GM12878 (cell line): ENCODE results near the gene PLAC8L1. TPM values are rescaled to one million over a fixed set of nuclear protein-coding genes. Genes with fewer than 3 reads are reported as not detected.

Experiments
- ATAC-seq: fragments of 200-7000 bp; cut with Tn5 transposase; 3 replicates; pipeline ENCODE4 v1.9.1; 2020; ENCODE audit warnings: mild to moderate bottlenecking, moderate library complexity
- BruUV-seq: library from RNA; stranded (reverse); fragments of 400-500 nt; replicated peaks from 2 replicates; lab custom pipeline; 2021; lab: Mats Ljungman, UMichigan
- CTCF ChIA-PET: fragments of 300-600 bp; sonication (Branson Sonifier 250); formaldehyde crosslinking; extraction: SDS; loops from one replicate; lab custom pipeline; 2021; ENCODE audit warnings: inconsistent platforms; lab: Yijun Ruan, JAX
- POLR2A ChIA-PET: fragments of 350-600 bp; formaldehyde crosslinking; extraction: SDS; loops from one replicate; lab custom pipeline; 2021; ENCODE audit warnings: inconsistent platforms; lab: Charles Lee
- RAD21 ChIA-PET: fragments of 300-600 bp; sonication (Branson Sonifier 250); formaldehyde crosslinking; loops from one replicate; lab custom pipeline; 2023; ENCODE audit warnings: antibody characterized with exemption; ENCODE audit not compliant: unreplicated experiment; lab: Charles Lee
- SMC1A ChIA-PET: fragments of 300-600 bp; sonication (Branson Sonifier 250); formaldehyde crosslinking; loops from one replicate; lab custom pipeline; 2023; ENCODE audit not compliant: unreplicated experiment, uncharacterized antibody; lab: Charles Lee
- DNase-seq: peaks from one replicate; pipeline ENCODE4 v3.0.0-alpha.2; 2011; ENCODE audit warnings: low read depth, low spot score
- FAIRE-seq: peaks from 3 replicates; lab custom pipeline; 2011; peaks lifted over from hg19 to GRCh38; lab: Jason Lieb, UNC
- H2AFZ ChIP-seq: 2 replicates; pipeline ENCODE4 v1.6.0; 2011; ENCODE audit warnings: low read depth, low read length, control low read depth; ENCODE audit not compliant: control insufficient read depth
- H3K27ac ChIP-seq: 2 replicates; pipeline ENCODE4 v1.5.1; 2011; ENCODE audit warnings: control low read depth; ENCODE audit not compliant: control insufficient read depth, insufficient read depth
- H3K27me3 ChIP-seq, 2 experiments: replicated peaks in 1 of 2; 2 replicates each; pipeline versions ENCODE4 v1.6.0 to v1.6.1; 2011; ENCODE audit warnings: low read length in 1 of 2; ENCODE audit not compliant: control insufficient read depth in 2 of 2, insufficient read depth in 2 of 2
- H3K36me3 ChIP-seq, 2 experiments: 2 replicates each; pipeline ENCODE4 v1.5.1; 2011; ENCODE audit warnings: low read length in 1 of 2; ENCODE audit not compliant: control insufficient read depth in 2 of 2, insufficient read depth in 2 of 2
- H3K4me1 ChIP-seq: 2 replicates; pipeline ENCODE4 v1.6.1; 2011; ENCODE audit warnings: mild to moderate bottlenecking, low read length, moderate library complexity, mixed read lengths; ENCODE audit not compliant: control insufficient read depth, insufficient read depth
- H3K4me2 ChIP-seq: 2 replicates; pipeline ENCODE4 v1.6.0; 2011; ENCODE audit warnings: control low read depth; ENCODE audit not compliant: control insufficient read depth, insufficient read depth
- H3K4me3 ChIP-seq: fragments of 200-600 bp; sonication (generic); 2 replicates; pipeline ENCODE4 v1.5.1; 2016
- H3K79me2 ChIP-seq: 2 replicates; pipeline ENCODE4 v1.6.0; 2011; ENCODE audit warnings: low read length; ENCODE audit not compliant: control insufficient read depth, insufficient read depth
- H3K9ac ChIP-seq: 2 replicates; pipeline ENCODE4 v1.8.0; 2011; ENCODE audit warnings: low read length, control low read depth, mixed read lengths; ENCODE audit not compliant: control insufficient read depth, insufficient read depth
- H3K9me3 ChIP-seq: replicated peaks from 3 replicates; pipeline ENCODE4 v1.5.1; 2011; ENCODE audit warnings: mild to moderate bottlenecking, low read length; ENCODE audit not compliant: control insufficient read depth, insufficient read depth
- H4K20me1 ChIP-seq: 2 replicates; pipeline ENCODE4 v1.6.0; 2011; ENCODE audit not compliant: control insufficient read depth, insufficient read depth
- ATF7 ChIP-seq: fragments of 450-650 bp; IDR thresholded peaks from 2 replicates; pipeline ENCODE4 v1.6.1; 2016; ENCODE audit warnings: low read depth, mild to moderate bottlenecking
- BACH1 ChIP-seq: fragments of 450-650 bp; IDR thresholded peaks from 2 replicates; pipeline ENCODE4 v1.6.1; 2017; ENCODE audit warnings: mild to moderate bottlenecking, borderline replicate concordance
- CBX3 ChIP-seq: fragments of 200-600 bp; sonication (generic); IDR thresholded peaks from 2 replicates; pipeline ENCODE4 v1.6.1; 2016; ENCODE audit warnings: low read depth, borderline replicate concordance
- DPF2 ChIP-seq: fragments of 450-650 bp; IDR thresholded peaks from 2 replicates; pipeline ENCODE4 v1.6.1; 2017; ENCODE audit warnings: mild to moderate bottlenecking
- E2F8 ChIP-seq: fragments of 450-650 bp; IDR thresholded peaks from 2 replicates; pipeline ENCODE4 v1.6.1; 2018; ENCODE audit warnings: mild to moderate bottlenecking, low read depth, moderate library complexity; ENCODE audit not compliant: partially characterized antibody
- GATAD2B ChIP-seq: fragments of 450-650 bp; conservative IDR thresholded peaks from 2 replicates; pipeline ENCODE4 v1.6.1; 2017; ENCODE audit warnings: low read depth, mild to moderate bottlenecking, moderate library complexity
- HDAC2 ChIP-seq: fragments of 200-600 bp; sonication (generic); IDR thresholded peaks from 2 replicates; pipeline ENCODE4 v1.6.1; 2017
- HDAC6 ChIP-seq: fragments of 200-600 bp; sonication (generic); IDR thresholded peaks from one replicate; pipeline ENCODE4 v1.8.0; 2017; ENCODE audit warnings: antibody characterized with exemption; ENCODE audit not compliant: unreplicated experiment
- KLF5 ChIP-seq: fragments of 450-650 bp; IDR thresholded peaks from 2 replicates; pipeline ENCODE4 v1.6.1; 2014; ENCODE audit warnings: mild to moderate bottlenecking; ENCODE audit not compliant: partially characterized antibody
- MYC ChIP-seq: IDR thresholded peaks from 2 replicates; pipeline ENCODE4 v1.6.1; 2011; ENCODE audit warnings: mild to moderate bottlenecking, low read length, moderate library complexity, inconsistent platforms; ENCODE audit not compliant: insufficient read depth, insufficient replicate concordance, insufficient read length, severe bottlenecking
- NFYA ChIP-seq: IDR thresholded peaks from 2 replicates; pipeline ENCODE4 v1.6.1; 2011; ENCODE audit warnings: low read depth, mild to moderate bottlenecking, low read length, improper control_type of control experiment, borderline replicate concordance
- NR2F1 ChIP-seq: fragments of 450-650 bp; conservative IDR thresholded peaks from 2 replicates; pipeline ENCODE4 v1.6.1; 2017; ENCODE audit warnings: mild to moderate bottlenecking
- PAX8 ChIP-seq: fragments of 450-650 bp; IDR thresholded peaks from 2 replicates; pipeline ENCODE4 v1.6.1; 2017; ENCODE audit warnings: mild to moderate bottlenecking, moderate library complexity
- PRDM15 ChIP-seq: fragments of 450-650 bp; formaldehyde crosslinking; IDR thresholded peaks from 2 replicates; pipeline ENCODE4 v1.4.0; 2020; ENCODE audit warnings: mild to moderate bottlenecking, moderate library complexity
- RCOR1 ChIP-seq: conservative IDR thresholded peaks from 2 replicates; pipeline ENCODE4 v1.6.1; 2012; ENCODE audit warnings: low read depth, low read length, improper control_type of control experiment
- RELB ChIP-seq: fragments of 450-650 bp; IDR thresholded peaks from 2 replicates; pipeline ENCODE4 v1.6.1; 2017; ENCODE audit warnings: low read depth, mild to moderate bottlenecking, moderate library complexity
- SUPT20H ChIP-seq: IDR thresholded peaks from 2 replicates; pipeline ENCODE4 v1.6.1; 2011; ENCODE audit warnings: low read depth, mild to moderate bottlenecking, low read length, moderate library complexity, borderline replicate concordance; ENCODE audit not compliant: control insufficient read depth
- WRNIP1 ChIP-seq: IDR thresholded peaks from 2 replicates; pipeline ENCODE4 v1.6.1; 2011; ENCODE audit warnings: low read depth, low read length, improper control_type of control experiment, borderline replicate concordance
- WGBS: methylation state at CpG from one replicate; pipeline ENCODE4 v1.1.6; 2016; ENCODE audit warnings: low lambda C conversion rate; ENCODE audit not compliant: insufficient replicate concordance, insufficient coverage; ENCODE audit errors: missing lambda C conversion rate; 5-methylcytosine and 5-hydroxymethylcytosine counted together
- in situ Hi-C: fragments of 300-500 bp; cut with MboI; formaldehyde crosslinking; loops from 9 replicates; pipeline ENCODE4 v1.14.3; 2018; ENCODE audit warnings: mixed read lengths
- intact Hi-C: fragments of 100-400 bp; cut with micrococcal nuclease; formaldehyde crosslinking; loops from one replicate; pipeline ENCODE4 v1.14.2; 2022; ENCODE audit not compliant: unreplicated experiment
- polyA plus RNA-seq, 11 experiments: library from polyadenylated mRNA; depleted of rRNA in 4 of 11; unstranded in 6 of 11; stranded (reverse) in 5 of 11; fragments of >200 nt; fragmentation: Nextera tagmentation in 4 of 11; fragmentation: Illumina TruSeq in 1 of 11; extraction: Ambion mirVana in 4 of 11; extraction: Trizol in 1 of 11; gene quantifications; 1 replicate in 1 of 11; 2 replicates in 10 of 11; pipeline versions ENCODE4 v1.2.1 to v1.2.3, GENCODE V29; 2011 to 2016; ENCODE audit warnings: inconsistent platforms in 2 of 11, missing spikeins in 2 of 11, low read depth in 1 of 11
- total RNA-seq, 4 experiments: library from RNA; depleted of rRNA in 3 of 4; stranded (reverse); fragments of >200 nt in 3 of 4; fragmentation: Illumina TruSeq in 1 of 4; extraction: Trizol in 1 of 4; gene quantifications; 2 replicates each; pipeline versions ENCODE4 v1.2.1 to v1.2.3, GENCODE V29; 2013 to 2021

The PLAC8L1 gene
- total and polyA plus RNA-seq, 10 of the 15 experiments (the other 5 are each of a cell fraction or from before 2014, with no cell fraction given), result 0.17 to 0.39 (median 0.24) TPM; not detected in 4

GRCh38 chr5:146047396-146047795 is 58.0 kb downstream of the PLAC8L1 start:
- H3K36me3 ChIP-seq, result no peaks in the 10 kb centered on the region
- H3K79me2 ChIP-seq, result no peaks in the 10 kb centered on the region
- no peaks in the 10 kb centered on the region for H4K20me1 ChIP-seq
- H3K27ac ChIP-seq, result no peak overlapping the region
- FAIRE-seq (no peak), DNase-seq (no peak), ATAC-seq (no peak)
- 36% methylated on average over 4 of the region's 4 CpGs for WGBS
- no TSS peak for BruUV-seq
- intact Hi-C loops (loop anchor here (5.0 kb wide), 2 partner anchors 350 to 365 kb away; no protein-coding TSS in a partner anchor), in situ Hi-C loops (no loop called here)
- H3K27me3 ChIP-seq, result no peaks in the 10 kb centered on the region; a peak in 2 of 4 replicates
- no peak overlapping the region for H3K4me2 ChIP-seq
- ChIA-PET CTCF (interaction anchor here (0.6 to 1.2 kb wide), 3 partner anchors 83 to 486 kb away, joined by 3 read pairs; no protein-coding TSS in a partner anchor), RAD21 (no interaction called here), SMC1A (no interaction called here), POLR2A (no interaction called here)
- no peaks in the 10 kb centered on the region for H3K4me1 ChIP-seq
- H2AFZ ChIP-seq, result no peak overlapping the region
- no peak overlapping the region for H3K9ac ChIP-seq
- no peak overlapping the region for H3K4me3 ChIP-seq
- H3K9me3 ChIP-seq, result no peaks in the 10 kb centered on the region
- TF ChIP-seq GATAD2B (no peak), NR2F1 (no peak), E2F8 (no peak), HDAC2 (no peak), RELB (no peak), NFYA (no peak), RCOR1 (no peak), SUPT20H (no peak), CBX3 (no peak), MYC (no peak), ATF7 (no peak), PAX8 (no peak), KLF5 (no peak), DPF2 (no peak), PRDM15 (CRISPR knock-in tag) (no peak), HDAC6 (no peak), WRNIP1 (no peak), BACH1 (no peak)
